ENCODE measurements around the gene UACA. TPM values are rescaled to one million over a fixed set of nuclear protein-coding genes. Genes with fewer than 3 reads are reported as not detected.

UACA gene
- total and polyA plus RNA-seq, 2 of the 8 experiments (the other 6 are each of a cell fraction or from before 2014, with no cell fraction given): 28.6 to 38.9 TPM

DNA sequence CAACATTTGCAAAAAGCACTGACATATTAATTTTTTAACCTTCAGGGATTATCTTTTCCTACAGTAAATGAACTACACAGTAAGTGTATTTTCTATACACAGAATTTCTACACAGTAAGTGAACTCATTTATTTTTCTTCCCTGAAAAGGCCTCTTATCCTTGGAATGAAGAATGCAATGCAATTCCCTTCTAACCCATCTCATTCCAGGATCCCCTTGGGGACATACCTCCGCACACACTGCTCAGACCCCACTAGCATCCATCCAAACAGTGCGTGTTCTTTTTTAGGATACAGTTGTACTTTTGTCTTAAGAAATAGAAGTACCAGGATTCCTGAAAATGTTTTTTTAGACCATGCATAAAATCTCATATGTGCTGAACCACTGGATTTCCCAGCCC lies 152.8 kb downstream of the UACA start (continued):
- TF ChIP-seq MAFK (IDR thresholded peaks at IDR 0.05; ENCODE audit: low read depth, low read length): no peak
